OCI-LY1 (cell line): ENCODE measurements around the gene SNTG2.

ENCODE experiments used
- H2AFZ ChIP-seq: fragments of 200-600 bp; sonication (generic), shearing (Covaris generic); 2 replicates; pipeline ENCODE4 v1.6.0; 2014; ENCODE audit warnings: antibody characterized with exemption, mild to moderate bottlenecking, low read length
- H3F3A ChIP-seq: fragments of 200-600 bp; sonication (generic), shearing (Covaris generic); 2 replicates; pipeline ENCODE4 v1.6.0; 2014; ENCODE audit warnings: mild to moderate bottlenecking, antibody characterized with exemption, low read length, moderate library complexity; ENCODE audit not compliant: insufficient read depth
- H3K27ac ChIP-seq: fragments of 200-600 bp; sonication (generic); 2 replicates; pipeline ENCODE4 v1.5.1; 2014; ENCODE audit warnings: low read length, mixed run types, mild to moderate bottlenecking, low read depth; ENCODE audit not compliant: poor library complexity, severe bottlenecking
- H3K27me3 ChIP-seq: fragments of 200-600 bp; sonication (generic); 2 replicates; pipeline ENCODE4 v1.6.0; 2014; ENCODE audit warnings: antibody characterized with exemption, mild to moderate bottlenecking, low read length, moderate library complexity; ENCODE audit not compliant: insufficient read depth
- H3K36me3 ChIP-seq: fragments of 200-600 bp; sonication (generic); 2 replicates; pipeline ENCODE4 v1.6.1; 2014; ENCODE audit warnings: mild to moderate bottlenecking, antibody characterized with exemption, low read length, moderate library complexity, mixed read lengths; ENCODE audit not compliant: insufficient read depth
- H3K4me1 ChIP-seq: fragments of 200-600 bp; sonication (generic); 2 replicates; pipeline ENCODE4 v1.5.1; 2014; ENCODE audit warnings: mild to moderate bottlenecking, low read length, moderate library complexity; ENCODE audit not compliant: insufficient read depth, severe bottlenecking
- H3K4me2 ChIP-seq: fragments of 200-600 bp; sonication (generic), shearing (Covaris generic); 2 replicates; pipeline ENCODE4 v1.6.1; 2014; ENCODE audit warnings: low read length
- H3K4me3 ChIP-seq: fragments of 200-600 bp; sonication (generic); 2 replicates; pipeline ENCODE4 v1.5.1; 2014; ENCODE audit warnings: low read length, low read depth, mild to moderate bottlenecking, mixed read lengths; ENCODE audit not compliant: poor library complexity, severe bottlenecking
- H3K79me2 ChIP-seq: fragments of 200-600 bp; shearing (Covaris generic); 2 replicates; pipeline ENCODE4 v1.6.1; 2016; ENCODE audit warnings: mixed run types, low read length, mixed read lengths; ENCODE audit not compliant: insufficient read depth
- H3K9ac ChIP-seq: fragments of 200-600 bp; sonication (generic), shearing (Covaris generic); 2 replicates; pipeline ENCODE4 v1.6.1; 2014; ENCODE audit warnings: mild to moderate bottlenecking, low read length, mixed read lengths
- H3K9me2 ChIP-seq: fragments of 200-600 bp; sonication (generic), shearing (Covaris generic); 2 replicates; pipeline ENCODE4 v1.6.1; 2014; ENCODE audit warnings: low read depth, mild to moderate bottlenecking, low read length, mixed read lengths
- H3K9me3 ChIP-seq: fragments of 200-600 bp; shearing (Covaris generic); 2 replicates; pipeline ENCODE4 v1.6.1; 2014; ENCODE audit warnings: low read length, mixed read lengths
- H4K20me1 ChIP-seq: fragments of 200-600 bp; sonication (generic), shearing (Covaris generic); 2 replicates; pipeline ENCODE4 v1.6.0; 2016; ENCODE audit warnings: mild to moderate bottlenecking, low read length; ENCODE audit not compliant: insufficient read depth
- CTCF ChIP-seq: fragments of 200-600 bp; sonication (generic), shearing (Covaris generic); IDR thresholded peaks from 2 replicates; pipeline ENCODE4 v1.5.1; 2017; ENCODE audit warnings: mild to moderate bottlenecking, antibody characterized with exemption, low read length, moderate library complexity, mixed read lengths
- EZH2 ChIP-seq: fragments of 200-600 bp; sonication (generic), shearing (Covaris generic); IDR thresholded peaks from 2 replicates; pipeline ENCODE4 v1.8.0; 2017; ENCODE audit warnings: borderline replicate concordance, mixed run types, mild to moderate bottlenecking, antibody characterized with exemption, low read length, moderate library complexity, mixed read lengths

Gene SNTG2

GRCh38 chr2:1394709-1395408 lies 444.2 kb downstream of the SNTG2 start:
- no peaks in the 10 kb centered on the region for H3K9me3 ChIP-seq
- no peak overlapping the region for H3K9ac ChIP-seq
- no peaks in the 10 kb centered on the region for H3F3A ChIP-seq
- H3K36me3 ChIP-seq: no peaks in the 10 kb centered on the region
- H3K4me1 ChIP-seq: no peaks in the 10 kb centered on the region
- no peak overlapping the region for H2AFZ ChIP-seq
- H3K4me2 ChIP-seq: no peak overlapping the region
- H4K20me1 ChIP-seq: no peaks in the 10 kb centered on the region
- no peaks in the 10 kb centered on the region; the same call in 1 of the 2 replicates for H3K27me3 ChIP-seq
- H3K27ac ChIP-seq: no peak overlapping the region
- no peaks in the 10 kb centered on the region for H3K79me2 ChIP-seq
- H3K4me3 ChIP-seq: no peak overlapping the region
- H3K9me2 ChIP-seq: no peaks in the 10 kb centered on the region
- no peak for TF ChIP-seq CTCF
- no peak for TF ChIP-seq EZH2

DNA sequence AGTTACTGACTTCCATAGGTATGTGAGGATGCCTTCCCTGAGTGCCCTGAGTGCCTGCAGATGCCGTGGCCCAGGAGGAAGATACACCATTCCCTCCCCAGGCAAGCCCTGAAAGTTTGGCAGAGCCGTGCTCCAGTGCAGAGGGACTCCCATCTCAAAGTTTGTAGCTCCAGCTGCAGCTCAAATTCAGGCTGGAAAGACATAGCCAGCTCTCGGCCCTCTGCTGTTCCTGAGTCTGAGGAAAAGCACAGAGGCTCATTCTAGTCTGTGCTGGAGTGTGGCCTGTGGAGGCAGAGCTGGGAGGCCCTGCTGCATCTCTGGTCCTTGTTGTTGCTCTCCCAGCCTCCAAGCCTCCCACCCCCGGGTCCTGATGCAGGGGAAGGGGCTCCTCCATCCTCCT lies 446.7 kb downstream of the SNTG2 start:
- H3K9me3 ChIP-seq: no peaks in the 10 kb centered on the region
- H3K27me3 ChIP-seq: no peaks in the 10 kb centered on the region; the same call in 1 of the 2 replicates
- H3K79me2 ChIP-seq: no peaks in the 10 kb centered on the region
- H3K4me3 ChIP-seq: no peak overlapping the region
- H3K9ac ChIP-seq: no peak overlapping the region
- no peak overlapping the region for H3K27ac ChIP-seq
- H4K20me1 ChIP-seq: no peaks in the 10 kb centered on the region
- H3K4me2 ChIP-seq: no peak overlapping the region
- no peaks in the 10 kb centered on the region for H3K36me3 ChIP-seq
- H3K9me2 ChIP-seq: no peaks in the 10 kb centered on the region
- no peak overlapping the region for H2AFZ ChIP-seq
- TF ChIP-seq CTCF: no peak
- TF ChIP-seq EZH2: no peak
- no peaks in the 10 kb centered on the region for H3F3A ChIP-seq
- H3K4me1 ChIP-seq: no peaks in the 10 kb centered on the region

GRCh38 chr2:1398191-1398590 lies 447.5 kb downstream of the SNTG2 start:
- Histone ChIP-seq H3K36me3 (no peaks in the 10 kb centered on the region), H2AFZ (no peak overlapping the region), H3K9me3 (no peaks in the 10 kb centered on the region), H3F3A (no peaks in the 10 kb centered on the region), H3K4me1 (no peaks in the 10 kb centered on the region), H3K4me3 (no peak overlapping the region), H4K20me1 (no peaks in the 10 kb centered on the region), H3K9me2 (no peaks in the 10 kb centered on the region), H3K4me2 (no peak overlapping the region), H3K27me3 (no peaks in the 10 kb centered on the region; the same call in 1 of the 2 replicates), H3K9ac (no peak overlapping the region), H3K27ac (no peak overlapping the region), H3K79me2 (no peaks in the 10 kb centered on the region)
- TF ChIP-seq EZH2: no peak
- TF ChIP-seq CTCF: no peak
